Stimulated activated CD8-positive, alpha-beta memory T cell treated with anti-CD3 and anti-CD28 coated beads, Interleukin-2, amount 100 ng/mL, for 48 hours (primary cell): Measurements from ENCODE around the gene TRPC4AP.
A peak's percentile ranks its signal among the peaks of the same experiment; 100 is the strongest.

ENCODE experiments used
- DNase-seq, 2 donors: peaks; one replicate each; pipeline ENCODE4 v3.0.0-alpha.2; 2020; ENCODE audit warnings: low read depth in 2 of 2

The TRPC4AP gene

DNA sequence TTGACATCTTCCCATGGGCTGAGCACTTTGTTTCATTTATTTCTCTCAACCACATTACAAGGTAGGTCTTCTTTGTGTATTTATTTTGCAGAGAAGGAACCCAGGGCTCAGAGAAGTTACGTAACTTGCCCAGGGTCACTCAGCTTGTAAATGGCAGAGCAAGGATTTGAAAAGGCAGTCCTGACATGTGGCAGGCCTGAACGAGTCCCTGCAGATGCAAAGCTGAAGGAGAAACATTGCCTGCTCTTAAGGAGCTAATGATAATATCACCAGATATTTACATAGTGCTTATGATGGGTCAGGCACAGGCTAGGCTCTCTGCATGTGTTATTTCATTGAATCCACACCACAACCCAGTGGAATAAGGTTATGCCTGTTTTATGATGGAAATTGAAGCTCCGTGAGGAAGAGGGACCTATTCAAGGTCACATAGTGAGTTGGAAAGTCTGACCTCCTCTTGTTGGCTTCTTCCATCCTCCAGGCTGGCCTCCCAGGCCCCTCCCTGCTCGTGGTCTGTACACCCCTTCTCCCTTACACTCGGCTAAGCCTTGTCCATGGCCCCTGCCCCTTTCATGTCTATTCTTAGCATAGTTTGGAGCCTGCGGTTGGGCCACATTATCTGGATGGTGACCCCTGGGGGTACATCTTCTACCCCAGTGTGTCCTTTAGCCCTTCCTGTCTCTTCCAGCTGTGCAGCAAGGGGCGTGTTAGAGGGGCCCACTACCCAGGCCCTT, 124.4 kb downstream of the TRPC4AP start:
- DNase-seq, result no peak

DNA sequence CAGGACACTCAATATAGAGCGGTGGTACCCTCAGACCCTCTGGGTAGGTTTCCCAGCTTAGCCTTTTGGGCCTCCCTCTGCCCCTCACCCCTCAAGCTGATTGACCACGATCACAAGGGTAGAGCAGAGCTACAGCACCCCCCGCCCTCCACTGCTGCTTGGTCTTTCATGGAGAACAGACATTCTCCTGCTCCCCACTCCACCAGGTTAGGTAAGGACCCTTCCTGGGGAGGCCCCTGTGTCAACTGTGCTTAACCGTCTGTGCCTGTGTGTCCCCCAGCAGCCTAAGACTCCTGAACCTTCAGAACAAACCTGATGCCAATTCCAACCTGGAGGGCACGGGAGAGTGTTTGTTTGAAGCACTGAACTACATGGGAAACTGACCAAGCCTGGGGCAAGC, 125.2 kb downstream of the TRPC4AP start:
- no peak for DNase-seq

DNA sequence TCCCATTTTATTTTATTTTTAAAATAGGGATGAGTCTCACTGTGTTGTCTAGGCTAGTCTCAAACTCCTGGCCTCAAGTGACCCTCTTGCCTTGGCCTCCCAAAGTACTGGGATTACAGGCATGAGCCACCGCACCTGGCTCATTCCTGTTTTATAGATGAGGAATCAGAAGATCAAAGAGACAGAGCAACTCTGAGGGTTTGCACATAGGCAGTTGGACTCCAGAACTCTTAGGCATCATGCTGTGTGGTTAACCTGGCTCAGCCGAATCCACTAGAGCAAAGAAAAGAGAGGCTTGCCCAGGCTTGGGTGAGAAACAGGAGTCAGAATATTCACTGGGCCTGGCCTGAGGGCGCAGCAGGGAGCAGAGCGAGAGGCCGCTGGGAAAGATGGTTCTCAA, 127.6 kb downstream of the TRPC4AP start:
- DNase-seq, result no peak

DNA sequence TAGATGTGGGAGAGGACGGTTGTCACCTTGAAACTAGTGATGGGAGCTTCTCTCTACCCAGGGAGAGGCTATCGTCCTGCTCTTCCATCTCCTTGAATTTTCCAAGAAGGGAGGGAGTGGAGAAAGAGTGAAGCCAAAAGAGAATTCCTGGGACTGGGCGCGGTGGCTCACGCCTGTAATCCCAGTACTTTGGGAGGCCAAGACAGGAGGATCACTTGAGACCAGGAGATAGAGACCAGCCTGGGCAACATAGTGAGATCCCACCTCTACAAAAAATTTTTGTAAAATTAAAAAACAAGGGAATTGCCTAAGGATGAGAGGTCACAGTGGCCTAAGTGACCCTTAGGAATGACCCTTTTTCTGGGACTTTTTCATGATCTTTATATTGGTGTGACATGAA, 128.1 kb downstream of the TRPC4AP start:
- DNase-seq, result no peak

DNA sequence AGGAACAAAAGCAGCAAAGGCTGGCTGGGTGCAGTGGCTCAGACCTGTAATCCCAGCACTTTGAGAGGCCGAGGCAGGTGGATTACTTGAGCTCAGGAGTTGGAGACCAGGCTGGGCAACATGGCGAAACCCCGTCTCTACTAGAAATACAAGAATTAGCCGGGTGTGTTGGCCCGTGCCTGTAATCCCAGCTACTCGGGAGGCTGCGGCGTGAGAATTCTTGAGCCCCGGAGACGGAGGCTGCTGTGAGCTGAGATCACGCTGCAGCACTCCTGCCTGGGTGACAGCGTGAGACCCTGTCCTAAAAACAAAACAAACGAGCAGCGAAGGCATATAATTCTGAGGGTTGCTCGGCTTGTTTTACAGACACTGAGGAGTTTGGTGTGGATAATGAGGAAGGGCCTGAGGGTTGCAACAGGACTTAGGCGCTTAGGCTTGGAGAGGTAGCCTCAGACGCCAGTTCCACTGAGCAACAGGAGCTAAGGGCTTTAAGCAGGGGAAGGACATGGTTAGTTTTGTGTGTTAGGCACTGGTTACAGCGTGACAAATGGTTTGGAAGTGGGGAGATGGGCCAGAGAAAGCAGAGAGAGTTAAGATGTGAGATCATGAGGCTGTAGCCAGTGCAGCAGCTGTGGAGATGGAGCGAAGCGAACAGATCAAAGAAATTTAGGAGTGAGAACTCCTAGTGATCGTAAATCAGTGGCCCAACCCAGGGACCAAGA, 135.7 kb downstream of the TRPC4AP start:
- no peak for DNase-seq

DNA sequence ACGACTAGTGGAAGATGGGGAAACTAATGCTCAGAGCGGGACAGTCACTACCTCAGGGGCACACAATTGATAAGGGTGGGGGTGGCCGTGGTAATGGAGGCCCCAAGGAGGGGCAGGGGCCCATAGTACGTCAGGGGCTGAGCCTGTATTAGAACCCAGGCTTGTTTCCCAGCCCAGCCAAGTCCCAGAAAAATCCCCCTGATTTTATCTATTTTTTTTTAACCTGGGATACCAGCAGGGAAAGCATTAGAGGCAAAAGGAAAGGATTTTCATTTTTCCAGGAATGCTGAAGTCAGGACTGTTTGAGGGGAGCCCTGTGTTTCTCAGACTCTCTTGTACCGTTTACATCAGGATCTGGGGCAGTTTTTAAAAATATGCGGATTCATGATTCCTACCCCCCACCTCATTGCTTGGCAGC, 136.6 kb downstream of the TRPC4AP start:
- DNase-seq, result no peak

DNA sequence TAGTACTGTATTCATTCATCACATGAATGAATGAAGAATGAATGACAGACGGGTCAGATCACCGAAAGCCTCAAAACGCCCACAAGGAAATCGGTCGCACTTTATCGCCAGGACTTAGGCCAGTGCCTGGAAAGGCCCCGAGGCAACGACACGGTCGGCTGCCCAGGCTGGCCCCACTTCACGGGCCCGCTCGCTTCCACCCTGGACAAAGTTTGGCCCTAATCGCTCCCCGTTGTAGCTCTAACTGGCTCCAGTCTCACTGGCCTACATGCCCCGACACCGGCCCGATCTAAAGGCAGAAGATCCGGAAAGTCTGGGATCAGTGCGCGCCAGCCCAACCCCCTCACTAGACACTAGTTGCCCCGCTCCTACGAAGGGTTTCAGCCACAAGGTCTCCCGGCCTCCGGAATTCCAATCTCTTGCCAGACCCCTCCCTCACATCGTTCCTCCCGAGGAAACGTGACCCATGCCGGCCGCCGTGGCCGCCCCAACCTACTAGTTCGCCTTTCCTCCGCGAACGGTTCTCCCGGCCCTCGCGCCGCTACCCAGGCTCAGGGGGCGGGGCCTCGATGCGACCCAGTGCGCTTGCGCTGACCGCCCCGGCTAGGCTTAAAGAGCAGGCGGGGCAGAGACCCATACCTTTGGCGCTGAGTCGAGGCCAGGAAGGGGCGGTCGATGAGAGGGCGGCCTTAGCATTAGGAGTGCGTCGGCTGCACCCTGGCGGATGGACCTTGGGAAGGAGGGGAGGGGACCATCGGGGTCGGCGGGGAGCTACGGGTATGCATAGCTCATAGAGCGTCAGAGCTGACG, 137.2 kb downstream of the TRPC4AP start, which contains the start of the genes GSS and MYH7B:
Gene GSS, minus strand, starts transcription at position 576 of the 810 bp plus-strand sequence. CDS start 3,954 bp downstream, outside the sequence.
Gene MYH7B, plus strand, starts transcription at position 638 of the 810 bp plus-strand sequence. CDS start 22,138 bp downstream, outside the sequence.
- DNase-seq, result peak; percentile 98 to 99

DNA sequence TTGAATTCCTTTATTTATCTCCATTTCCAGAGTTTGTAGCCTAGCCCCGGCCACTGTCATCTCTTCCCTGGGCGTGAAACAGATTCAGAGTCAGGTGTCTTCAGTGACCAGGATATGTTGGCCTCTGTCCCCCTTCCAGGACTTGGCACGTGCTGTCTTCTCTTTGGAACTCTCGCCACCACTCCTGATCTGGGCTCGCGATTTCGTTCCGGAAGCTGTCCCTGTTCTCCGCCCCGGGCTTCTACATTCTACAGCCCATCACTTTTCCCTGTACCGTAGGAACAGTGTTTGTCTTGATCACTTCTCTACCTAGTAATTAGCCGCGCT, 137.7 kb downstream of the TRPC4AP start:
- DNase-seq, result no peak

DNA sequence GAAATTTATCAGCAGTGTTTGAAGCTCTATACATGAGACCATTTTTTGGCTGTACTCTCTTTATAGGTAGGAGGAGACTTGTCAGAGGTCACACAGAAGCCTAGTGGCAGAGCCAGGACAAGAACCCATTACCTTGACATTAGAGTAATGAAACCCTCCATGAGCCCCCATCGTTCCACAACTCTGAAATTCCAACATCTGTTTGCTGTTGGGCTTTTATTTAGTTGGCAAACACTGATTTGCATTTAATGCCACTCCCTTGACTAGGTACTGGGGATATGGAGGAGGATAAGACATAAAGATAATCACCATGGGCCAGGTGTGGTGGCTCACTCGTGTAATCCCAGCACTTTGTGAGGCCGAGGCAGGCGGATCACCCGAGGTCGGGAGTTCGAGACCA, 138.6 kb downstream of the TRPC4AP start:
- no peak for DNase-seq

DNA sequence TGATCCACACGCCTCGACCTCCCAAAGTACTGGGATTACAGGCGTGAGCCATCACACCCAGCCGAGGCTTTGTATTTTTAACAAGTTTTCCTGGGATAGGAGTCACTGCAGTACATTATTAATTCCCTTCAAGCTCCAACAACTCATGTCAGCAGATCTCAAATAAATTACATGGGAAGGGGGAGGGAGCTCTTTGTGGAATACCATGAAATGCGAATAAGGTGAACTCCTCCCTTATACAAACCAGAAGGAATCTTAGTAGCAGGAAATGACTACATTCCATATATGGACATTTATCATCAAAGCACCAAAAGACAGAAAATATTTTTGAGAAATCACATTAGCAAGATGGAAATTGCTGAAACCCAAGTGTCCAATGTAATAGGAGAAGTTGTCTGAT, 139.9 kb downstream of the TRPC4AP start:
- DNase-seq, result no peak
